Measurements from ENCODE around the gene GNG8. TPM values are rescaled to one million over a fixed set of nuclear protein-coding genes. Genes with fewer than 3 reads are reported as not detected.

GNG8 gene
- total and polyA plus RNA-seq, 2 donors (not counting 1 experiment from before 2014, with no cell fraction given) = not detected

GRCh38 chr19:46610413-46610775 lies 25.6 kb downstream of the GNG8 start:
- H3K4me2 ChIP-seq (ENCODE audit: extremely low read depth, insufficient read depth, low read length) = no peak overlapping the region
- H3K79me2 ChIP-seq (ENCODE audit: control insufficient read depth, insufficient read depth, low read length) = peaks cover 18% of the 10 kb centered on the region
- H3K36me3 ChIP-seq (ENCODE audit: control insufficient read depth, insufficient read depth, low read length) = peaks cover 41% of the 10 kb centered on the region
- DNase-seq (ENCODE audit: low read depth in 2 of 2) = no peak
- H3K27ac ChIP-seq (ENCODE audit: insufficient read depth, low read length) = no peak overlapping the region
- H3K4me3 ChIP-seq (replicated peaks in 1 of 4; ENCODE audit: control extremely low read depth in 1 of 4, insufficient read depth in 1 of 4, low read depth in 3 of 4, low read length in 4 of 4) = no peak overlapping the region
- H4K20me1 ChIP-seq (ENCODE audit: control insufficient read depth, extremely low read depth, insufficient read depth, low read length) = no peaks in the 10 kb centered on the region
- H3K9me3 ChIP-seq (ENCODE audit: control insufficient read depth, insufficient read depth, low read depth, low read length) = no peaks in the 10 kb centered on the region
- TF ChIP-seq CTCF (conservative IDR thresholded peaks at IDR 0.05 in 1 of 2, IDR thresholded peaks at IDR 0.05 in 1 of 2; ENCODE audit: low read depth in 1 of 2, low read length in 2 of 2) (no peak), EZH2 (IDR thresholded peaks at IDR 0.05; ENCODE audit: low read length, missing control alignments) (no peak)
- H2AFZ ChIP-seq (ENCODE audit: low read length) = no peak overlapping the region
- H3K9ac ChIP-seq (ENCODE audit: insufficient read depth, low read length) = no peak overlapping the region
- H3K27me3 ChIP-seq (ENCODE audit: control insufficient read depth, insufficient read depth, low read length) = no peaks in the 10 kb centered on the region
- H3K4me1 ChIP-seq (ENCODE audit: control insufficient read depth, extremely low read depth, insufficient read depth, low read length) = peaks cover 4% of the 10 kb centered on the region

GRCh38 chr19:46609511-46610412 lies 26.2 kb downstream of the GNG8 start:
- no peaks in the 10 kb centered on the region for H4K20me1 ChIP-seq (ENCODE audit: control insufficient read depth, extremely low read depth, insufficient read depth, low read length)
- DNase-seq (ENCODE audit: low read depth in 2 of 2) = no peak
- no peak overlapping the region for H3K27ac ChIP-seq (ENCODE audit: insufficient read depth, low read length)
- H3K9me3 ChIP-seq (ENCODE audit: control insufficient read depth, insufficient read depth, low read depth, low read length) = no peaks in the 10 kb centered on the region
- H3K27me3 ChIP-seq (ENCODE audit: control insufficient read depth, insufficient read depth, low read length) = no peaks in the 10 kb centered on the region
- H3K9ac ChIP-seq (ENCODE audit: insufficient read depth, low read length) = no peak overlapping the region
- no peak for TF ChIP-seq EZH2 (IDR thresholded peaks at IDR 0.05; ENCODE audit: low read length, missing control alignments)
- no peak for TF ChIP-seq CTCF (conservative IDR thresholded peaks at IDR 0.05 in 1 of 2, IDR thresholded peaks at IDR 0.05 in 1 of 2; ENCODE audit: low read depth in 1 of 2, low read length in 2 of 2)
- no peak overlapping the region for H3K4me3 ChIP-seq (replicated peaks in 1 of 4; ENCODE audit: control extremely low read depth in 1 of 4, insufficient read depth in 1 of 4, low read depth in 3 of 4, low read length in 4 of 4)
- no peak overlapping the region for H3K4me2 ChIP-seq (ENCODE audit: extremely low read depth, insufficient read depth, low read length)
- H3K4me1 ChIP-seq (ENCODE audit: control insufficient read depth, extremely low read depth, insufficient read depth, low read length) = peaks cover 4% of the 10 kb centered on the region
- H2AFZ ChIP-seq (ENCODE audit: low read length) = no peak overlapping the region
- peaks cover 24% of the 10 kb centered on the region for H3K79me2 ChIP-seq (ENCODE audit: control insufficient read depth, insufficient read depth, low read length)
- H3K36me3 ChIP-seq (ENCODE audit: control insufficient read depth, insufficient read depth, low read length) = peaks cover 41% of the 10 kb centered on the region

GRCh38 chr19:46608581-46609345 lies 27.2 kb downstream of the GNG8 start:
- Histone ChIP-seq H3K4me3 (replicated peaks in 1 of 4; ENCODE audit: control extremely low read depth in 1 of 4, insufficient read depth in 1 of 4, low read depth in 3 of 4, low read length in 4 of 4) (no peak overlapping the region), H3K4me2 (ENCODE audit: extremely low read depth, insufficient read depth, low read length) (no peak overlapping the region), H3K27me3 (ENCODE audit: control insufficient read depth, insufficient read depth, low read length) (no peaks in the 10 kb centered on the region), H3K9ac (ENCODE audit: insufficient read depth, low read length) (no peak overlapping the region), H2AFZ (ENCODE audit: low read length) (no peak overlapping the region), H3K36me3 (ENCODE audit: control insufficient read depth, insufficient read depth, low read length) (peaks cover 41% of the 10 kb centered on the region), H3K79me2 (ENCODE audit: control insufficient read depth, insufficient read depth, low read length) (peaks cover 34% of the 10 kb centered on the region), H3K9me3 (ENCODE audit: control insufficient read depth, insufficient read depth, low read depth, low read length) (no peaks in the 10 kb centered on the region), H4K20me1 (ENCODE audit: control insufficient read depth, extremely low read depth, insufficient read depth, low read length) (no peaks in the 10 kb centered on the region), H3K27ac (ENCODE audit: insufficient read depth, low read length) (no peak overlapping the region), H3K4me1 (ENCODE audit: control insufficient read depth, extremely low read depth, insufficient read depth, low read length) (peaks cover 6% of the 10 kb centered on the region)
- DNase-seq (ENCODE audit: low read depth in 2 of 2) = no peak
- TF ChIP-seq CTCF (conservative IDR thresholded peaks at IDR 0.05 in 1 of 2, IDR thresholded peaks at IDR 0.05 in 1 of 2; ENCODE audit: low read depth in 1 of 2, low read length in 2 of 2) = no peak
- TF ChIP-seq EZH2 (IDR thresholded peaks at IDR 0.05; ENCODE audit: low read length, missing control alignments) = no peak

Measured in fibroblast of lung (primary cell).